GM18526 (cell line): ENCODE data around the gene AGFG1.

ENCODE experiments used
- POLR2A ChIP-seq: IDR thresholded peaks from 3 replicates; pipeline ENCODE4 v1.6.1; 2011; ENCODE audit not compliant: insufficient read length; ENCODE audit errors: extremely low read depth

Gene AGFG1

DNA sequence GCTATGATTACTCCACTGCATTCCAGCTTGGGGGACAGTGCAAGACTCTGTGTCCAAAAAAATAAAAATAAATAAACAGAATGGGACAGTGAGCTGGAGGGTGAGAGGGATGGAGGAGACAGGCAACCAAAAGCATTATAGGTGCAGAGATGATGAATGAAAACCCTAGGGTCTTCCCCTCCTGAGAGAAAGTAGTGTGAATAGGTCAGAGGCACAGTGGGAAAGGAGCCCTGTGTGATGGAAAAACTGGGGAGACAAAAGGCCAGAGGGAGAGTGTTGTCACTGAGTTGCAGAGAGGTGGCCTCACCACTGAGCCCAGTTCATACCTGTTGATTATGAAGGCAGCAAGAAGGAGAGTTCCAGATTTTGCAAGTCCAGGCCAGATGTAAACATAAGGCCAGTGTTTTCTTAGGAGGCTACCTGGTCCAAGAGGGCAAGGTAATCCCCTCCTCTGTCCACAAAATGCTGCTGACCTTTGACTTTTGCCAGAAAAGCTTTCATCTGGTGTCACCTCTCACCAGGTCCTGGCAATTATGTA lies 17.6 kb upstream of the AGFG1 start:
- TF ChIP-seq POLR2A, result no peak

GRCh38 chr2:227455200-227455599 lies 16.8 kb upstream of the AGFG1 start:
- no peak for TF ChIP-seq POLR2A

DNA sequence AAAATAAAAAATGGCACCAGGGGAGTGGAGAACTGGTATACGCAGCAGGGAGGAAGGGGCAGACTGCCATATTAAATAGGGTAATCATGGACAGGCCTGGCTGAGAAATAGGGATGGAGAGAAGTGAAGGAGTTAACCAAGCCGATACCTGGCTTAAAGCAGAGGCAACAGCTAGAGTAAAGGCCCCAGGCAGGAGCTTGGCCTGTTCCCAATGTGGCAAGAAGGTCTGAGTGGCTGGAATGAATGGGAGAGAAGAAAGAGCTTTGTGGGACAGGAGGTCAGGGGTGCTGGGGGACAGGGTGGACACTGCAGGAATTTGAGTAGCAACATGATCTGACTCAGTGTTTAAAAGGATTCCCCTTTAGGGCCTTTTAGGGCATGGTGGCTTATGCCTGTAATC lies 15.9 kb upstream of the AGFG1 start:
- no peak for TF ChIP-seq POLR2A

- TF ChIP-seq POLR2A, result no peak
Observed at GRCh38 chr2:227456772-227457171, 15.2 kb upstream of the AGFG1 start.

DNA sequence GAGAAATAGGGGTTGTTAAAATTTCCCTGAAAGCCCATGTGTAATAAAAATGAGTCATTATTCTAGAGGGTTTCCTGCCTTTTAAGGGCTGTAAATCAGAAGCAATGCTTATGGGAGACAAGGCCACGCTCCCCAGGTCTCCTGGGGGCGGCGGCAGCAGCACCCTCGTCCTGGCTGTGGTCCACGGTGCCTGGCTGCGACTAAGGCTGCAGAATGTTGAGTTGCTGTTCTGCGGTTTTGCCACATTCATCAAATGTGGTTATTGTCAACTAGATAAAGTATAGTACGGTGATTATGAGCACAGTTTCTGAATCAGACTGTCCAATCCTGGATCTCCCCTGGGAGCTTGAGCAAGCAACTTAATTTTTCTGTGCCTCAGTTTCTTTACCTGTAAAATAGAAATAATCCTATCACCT lies 11.9 kb upstream of the AGFG1 start:
- TF ChIP-seq POLR2A, result no peak

DNA sequence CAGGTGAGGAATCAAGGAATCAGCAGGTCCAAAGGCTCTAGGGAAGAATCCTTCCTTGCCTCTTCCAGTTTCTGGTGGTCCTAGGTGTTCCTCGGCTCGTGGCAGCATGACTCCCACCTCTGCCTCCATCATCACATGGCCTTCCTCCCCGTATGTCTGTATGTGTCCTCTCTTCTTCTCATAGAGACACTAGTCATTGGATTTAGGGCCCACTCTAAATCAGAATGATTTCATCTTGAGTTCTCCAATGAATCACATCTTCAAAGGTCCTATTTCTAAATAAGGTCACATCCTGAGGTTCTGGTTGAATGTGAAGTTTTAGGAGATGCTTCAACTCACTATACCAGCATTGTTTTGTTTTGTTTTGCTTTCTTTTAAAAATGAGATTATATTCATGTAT lies 11.1 kb upstream of the AGFG1 start:
- TF ChIP-seq POLR2A, result no peak

DNA sequence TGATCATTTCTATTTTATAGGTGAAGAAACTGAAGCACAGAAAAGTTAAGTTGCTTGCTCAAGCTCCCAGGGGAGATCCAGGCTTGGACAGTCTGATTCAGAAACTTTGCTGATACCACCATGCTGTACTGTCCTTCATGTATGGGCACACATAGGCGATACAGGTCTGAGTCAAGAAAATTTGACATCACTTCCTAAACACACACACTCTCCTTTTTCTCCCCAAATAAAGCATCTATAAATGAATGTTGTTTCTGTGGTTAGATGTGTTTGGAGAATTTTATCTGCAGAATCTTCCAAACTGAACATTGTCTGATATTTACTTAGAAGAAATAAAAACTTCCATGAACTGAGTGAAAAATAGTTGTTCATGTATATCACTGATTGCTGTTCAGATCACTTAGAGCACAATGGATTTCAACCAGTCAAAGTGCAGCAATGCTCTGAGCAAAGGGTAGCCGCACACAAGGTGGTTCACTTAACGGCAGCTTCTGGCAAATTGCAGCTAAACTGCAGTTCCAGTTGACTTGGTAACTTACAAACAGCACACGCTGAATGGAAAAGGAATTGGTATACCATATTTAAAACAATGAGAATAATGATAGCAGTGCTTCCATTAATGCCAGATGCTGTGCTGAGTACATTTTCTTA lies 10.0 kb upstream of the AGFG1 start:
- no peak for TF ChIP-seq POLR2A

GRCh38 chr2:227462462-227462951 lies 9.4 kb upstream of the AGFG1 start:
- TF ChIP-seq POLR2A, result no peak

- TF ChIP-seq POLR2A, result no peak
Observed at GRCh38 chr2:227462972-227463931, 8.7 kb upstream of the AGFG1 start.

DNA sequence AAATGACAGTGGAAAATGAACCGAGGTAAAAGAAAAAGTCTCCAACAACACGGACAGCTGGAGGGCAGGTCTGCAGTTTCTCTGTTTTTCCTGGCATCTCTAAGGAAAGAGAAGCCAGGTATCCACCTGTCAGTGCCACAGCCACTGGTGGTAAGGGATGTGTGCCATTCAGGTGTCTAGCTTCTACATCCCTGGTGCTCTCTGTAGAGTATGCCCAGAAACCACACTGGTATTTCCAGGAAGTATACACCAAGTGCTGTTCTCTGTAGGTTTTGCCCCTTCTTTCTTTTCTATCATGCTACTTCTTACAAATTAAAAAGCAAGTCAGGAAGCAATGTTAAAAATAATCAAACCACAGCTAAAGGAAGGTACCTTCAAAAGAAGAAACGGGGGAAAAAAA lies 7.6 kb upstream of the AGFG1 start:
- no peak for TF ChIP-seq POLR2A

- no peak for TF ChIP-seq POLR2A
Observed at GRCh38 chr2:227464851-227465250, 7.1 kb upstream of the AGFG1 start.

- TF ChIP-seq POLR2A, result no peak
Observed at GRCh38 chr2:227466887-227467600, 4.9 kb upstream of the AGFG1 start.

- no peak for TF ChIP-seq POLR2A
Observed at GRCh38 chr2:227471412-227471811, 544 bp upstream of the AGFG1 start.

GRCh38 chr2:227472265-227473121 lies 537 bp downstream of the AGFG1 start:
- no peak for TF ChIP-seq POLR2A
